GM18505 (cell line): ENCODE measurements around the gene TSPAN7.

Experiments
- ATAC-seq: cut with Tn5 transposase; IDR thresholded peaks from one replicate; pipeline ENCODE4 v1.9.1; 2021; ENCODE audit not compliant: unreplicated experiment
- POLR2A ChIP-seq: IDR thresholded peaks from 4 replicates; pipeline ENCODE4 v1.6.1; 2011; ENCODE audit warnings: borderline replicate concordance; ENCODE audit not compliant: insufficient read depth, insufficient read length; ENCODE audit errors: extremely low read depth

The TSPAN7 gene

DNA sequence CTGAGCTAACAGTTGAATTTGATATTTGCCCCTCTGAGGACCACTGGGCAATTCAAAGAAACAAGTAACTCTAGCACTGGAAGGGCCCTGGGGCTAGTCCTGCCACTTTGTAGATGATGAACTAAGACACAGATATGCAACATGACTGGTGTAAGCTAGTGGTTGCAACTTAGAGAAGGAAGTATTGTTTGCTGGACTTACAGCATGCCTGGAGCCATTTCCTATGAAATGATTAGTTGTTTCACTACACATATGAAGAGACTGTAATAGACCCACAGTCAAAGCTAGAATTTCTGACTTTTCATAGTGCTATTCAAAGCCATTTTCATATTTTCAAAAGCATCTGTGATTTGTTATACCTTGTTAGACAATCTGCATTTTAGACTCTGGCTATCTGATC lies 96.2 kb downstream of the TSPAN7 start:
- ATAC-seq = peak; percentile 60
- no peak for TF ChIP-seq POLR2A

DNA sequence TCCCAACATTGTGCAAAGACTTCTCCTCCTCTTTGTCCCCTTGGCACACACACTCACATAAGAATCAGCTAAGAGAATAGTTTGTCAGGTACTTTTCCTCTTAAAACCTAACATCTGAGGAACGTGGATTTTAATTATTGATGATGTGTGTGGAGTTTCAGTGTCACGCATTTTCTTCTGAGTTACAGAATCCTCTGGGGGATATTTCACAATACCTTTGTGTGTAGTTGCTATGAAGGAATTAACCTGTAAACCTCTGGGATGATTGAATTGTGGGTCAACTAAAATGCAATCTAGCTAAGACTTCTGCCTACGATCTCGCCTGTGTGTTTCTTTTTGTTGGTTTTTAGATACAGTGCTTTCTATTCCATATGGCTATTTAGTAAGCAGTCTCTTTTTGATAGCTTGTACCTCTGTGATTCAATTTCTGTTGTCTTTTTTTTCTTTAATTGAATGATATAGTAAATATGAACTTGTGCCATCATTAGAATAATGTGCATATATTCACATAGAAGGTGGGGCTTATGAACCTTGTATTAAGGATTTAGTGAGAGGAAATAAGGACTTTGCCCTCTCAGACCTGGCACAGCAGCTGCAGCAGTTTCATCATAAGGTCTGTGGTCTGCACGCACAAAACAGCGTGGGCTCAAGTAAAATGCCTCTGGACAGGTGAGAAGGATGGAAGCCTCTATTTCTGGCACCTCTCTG lies 99.2 kb downstream of the TSPAN7 start:
- no peak for TF ChIP-seq POLR2A
- no peak for ATAC-seq

DNA sequence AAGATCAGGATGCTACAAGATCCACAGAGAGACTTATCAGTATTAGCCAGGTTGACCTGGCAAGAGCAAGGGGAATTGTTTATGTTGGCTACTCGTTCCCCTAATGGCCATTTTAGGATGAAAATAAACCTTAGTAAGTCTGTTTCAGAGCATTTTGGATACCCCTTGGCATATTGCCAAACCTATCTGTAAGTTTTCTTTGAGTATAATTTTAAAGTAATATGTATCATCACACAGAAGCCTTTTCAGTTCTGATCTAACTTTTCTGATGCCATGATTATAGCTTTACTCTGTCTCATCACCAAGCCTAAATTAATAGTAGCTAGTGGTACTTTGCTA lies 99.7 kb downstream of the TSPAN7 start:
- ATAC-seq = no peak
- TF ChIP-seq POLR2A = no peak

DNA sequence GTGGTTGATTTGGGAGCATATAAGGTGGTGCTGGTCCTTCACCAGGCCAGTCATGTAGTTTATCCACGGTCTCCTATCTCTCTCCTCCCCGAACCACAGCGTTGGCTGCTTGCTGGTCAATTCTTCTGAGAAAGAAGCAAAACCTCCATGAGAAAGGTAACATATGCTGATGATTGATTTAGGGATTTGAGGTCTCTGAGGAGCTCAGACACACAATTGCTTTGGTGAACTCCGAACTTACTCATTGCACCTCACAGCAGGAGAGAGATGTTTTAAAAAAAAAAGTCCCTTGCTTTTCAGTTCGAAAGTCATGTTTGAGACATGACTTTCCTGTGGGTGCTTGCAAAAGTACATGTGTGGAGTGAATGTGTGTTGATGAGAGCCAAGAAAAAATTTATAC lies 100.2 kb downstream of the TSPAN7 start:
- TF ChIP-seq POLR2A = no peak
- no peak for ATAC-seq

DNA sequence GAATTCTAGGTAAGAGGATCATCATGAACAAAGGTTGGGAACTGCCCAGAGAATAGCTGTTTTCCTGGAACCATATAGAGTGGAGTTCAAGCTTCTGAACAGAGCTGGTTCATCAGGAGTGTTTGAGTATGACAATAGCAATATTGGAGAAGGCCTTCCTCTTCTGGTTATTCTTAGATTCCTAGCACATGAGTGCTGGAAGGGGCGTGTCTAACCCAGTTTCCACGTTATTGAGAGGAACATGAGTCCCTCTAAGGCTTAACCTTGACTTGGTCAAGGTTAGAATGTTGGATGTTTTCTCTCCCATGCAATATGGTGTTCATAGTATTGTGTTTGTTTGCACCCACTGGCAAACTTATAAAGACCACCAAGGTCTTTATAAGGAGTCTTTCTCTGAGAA lies 101.3 kb downstream of the TSPAN7 start:
- ATAC-seq = no peak
- TF ChIP-seq POLR2A = no peak

DNA sequence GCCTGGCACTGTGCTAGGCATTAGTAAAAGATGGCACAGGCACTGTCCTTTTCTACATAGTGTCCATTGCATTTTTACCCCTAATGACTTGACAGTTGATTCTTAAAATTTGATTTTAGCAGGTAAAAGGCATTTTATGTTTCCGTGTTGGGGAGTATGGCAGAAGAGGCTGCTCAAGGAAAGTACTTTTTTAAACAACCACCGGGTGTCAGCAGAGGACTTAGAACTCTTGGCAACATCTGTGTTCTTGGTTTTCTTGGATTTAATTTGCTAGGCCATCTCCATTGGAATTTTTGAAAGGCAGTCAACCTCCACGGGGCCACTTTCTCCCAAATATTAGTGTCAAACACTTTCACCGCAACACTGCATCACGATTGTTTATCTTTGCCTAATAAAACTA lies 102.9 kb downstream of the TSPAN7 start:
- TF ChIP-seq POLR2A = no peak
- no peak for ATAC-seq

DNA sequence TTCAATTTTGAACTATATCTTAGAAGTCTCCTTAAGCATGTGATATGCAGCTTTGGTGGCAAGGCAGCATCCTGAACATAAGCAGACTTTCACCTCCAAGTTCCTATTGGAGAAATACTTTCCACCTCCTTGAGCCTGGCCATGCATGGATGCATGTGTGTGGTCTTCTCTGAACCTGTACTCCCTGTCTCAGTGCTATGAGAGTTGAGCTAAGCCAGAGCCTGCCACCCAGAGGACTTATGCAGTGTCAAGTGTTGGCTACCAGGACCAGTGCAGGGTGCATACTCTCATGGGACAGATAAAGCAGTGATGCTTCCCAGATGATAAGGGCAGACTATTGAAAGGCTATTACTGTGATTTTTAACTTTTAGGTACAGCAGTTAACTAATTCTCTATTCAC lies 105.6 kb downstream of the TSPAN7 start:
- no peak for ATAC-seq
- no peak for TF ChIP-seq POLR2A

DNA sequence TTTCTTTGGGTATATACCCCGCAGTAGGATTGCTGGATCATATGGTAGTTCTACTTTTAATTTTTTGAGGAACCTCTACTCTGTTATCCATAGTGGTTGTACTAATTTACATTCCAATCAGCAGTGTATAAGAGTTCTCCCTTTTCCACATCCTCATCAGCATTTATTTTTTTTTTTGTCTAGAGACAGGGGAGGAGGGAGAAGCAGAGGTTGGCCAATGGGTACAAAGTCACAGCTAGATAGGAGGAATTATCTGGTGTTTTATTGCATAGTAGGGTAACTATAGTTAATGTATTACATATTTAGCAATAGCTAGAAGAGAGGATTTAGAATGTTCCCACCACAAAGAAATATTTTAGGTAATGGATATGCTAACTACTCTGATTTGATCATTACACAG lies 107.4 kb downstream of the TSPAN7 start:
- TF ChIP-seq POLR2A = no peak
- ATAC-seq = no peak

DNA sequence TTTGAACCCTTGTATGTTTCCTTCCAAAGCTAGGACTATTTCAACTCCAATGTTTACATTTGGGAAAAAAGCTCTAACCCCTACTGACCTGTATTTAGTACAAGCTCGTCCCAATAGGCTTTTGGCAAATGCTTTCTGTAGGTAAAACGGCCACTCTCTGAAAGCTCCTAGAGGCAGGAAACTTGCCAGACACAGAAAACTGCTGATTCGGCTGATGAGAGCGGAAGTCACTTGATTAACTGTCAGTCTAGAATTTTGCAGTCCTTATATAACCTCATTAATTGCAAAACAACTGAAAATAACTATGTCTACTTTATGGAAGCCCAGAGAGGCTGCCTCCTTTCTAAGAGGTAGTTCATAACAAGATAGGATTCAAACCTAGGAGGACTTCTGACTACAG lies 108.1 kb downstream of the TSPAN7 start:
- no peak for ATAC-seq
- TF ChIP-seq POLR2A = no peak

DNA sequence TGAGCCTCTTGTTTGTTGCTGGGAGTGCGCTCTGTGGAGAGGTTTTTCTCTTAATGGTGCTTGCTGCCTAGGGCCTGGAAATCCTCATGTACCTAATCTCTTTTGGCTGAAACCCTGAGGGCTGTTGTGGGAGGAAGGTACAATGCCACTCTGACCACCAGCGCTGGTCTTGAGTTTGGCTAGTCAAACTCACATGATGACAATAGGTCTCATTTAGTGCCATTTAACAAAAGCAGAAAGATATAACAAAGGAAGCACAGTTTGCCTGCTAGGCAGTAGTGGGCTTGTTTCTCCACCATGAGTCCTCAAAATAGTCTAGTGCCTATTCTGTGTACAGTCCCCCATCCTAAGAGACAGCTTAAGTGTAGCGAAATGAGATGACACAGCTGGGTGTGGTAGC lies 111.3 kb downstream of the TSPAN7 start:
- TF ChIP-seq POLR2A = no peak
- ATAC-seq = no peak

DNA sequence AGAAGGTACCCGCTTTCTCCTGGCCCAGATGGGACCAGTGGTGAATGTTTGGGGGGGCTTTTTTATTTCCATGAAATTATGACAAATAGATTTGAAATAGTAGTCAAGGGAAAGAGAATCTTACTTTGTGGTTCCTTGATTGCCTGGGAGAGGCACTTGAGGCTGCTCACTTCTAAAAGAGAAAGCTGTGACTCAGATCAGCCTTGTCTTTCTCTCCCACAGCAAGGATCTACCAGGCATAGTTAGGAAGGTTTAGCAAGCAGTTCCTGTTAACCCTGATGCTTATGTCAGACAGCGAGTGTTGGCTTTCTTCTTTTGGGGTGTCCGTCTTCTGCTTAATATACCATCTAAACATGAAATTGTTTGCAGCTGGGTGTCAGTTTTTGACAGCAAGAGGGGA lies 114.5 kb downstream of the TSPAN7 start:
- ATAC-seq = no peak
- TF ChIP-seq POLR2A = no peak

DNA sequence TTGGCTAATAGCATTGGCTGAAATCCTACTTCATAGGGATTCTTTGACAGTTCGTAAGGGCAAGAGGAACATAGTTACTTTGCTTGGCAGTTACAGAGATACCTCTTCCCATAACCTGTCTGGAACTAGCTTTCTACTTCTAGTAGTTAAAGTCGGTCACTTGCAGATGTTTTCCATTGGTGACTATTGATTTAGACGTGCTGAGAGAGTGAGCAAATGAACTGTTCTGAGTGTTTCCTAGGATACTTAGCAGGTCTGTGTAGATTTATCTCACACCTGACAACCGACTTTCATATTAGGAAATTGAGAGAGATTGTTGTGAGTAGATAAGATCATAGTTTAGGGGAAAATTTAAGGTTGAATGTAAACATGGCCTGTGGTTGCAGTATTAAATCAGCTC lies 116.8 kb downstream of the TSPAN7 start:
- no peak for TF ChIP-seq POLR2A
- no peak for ATAC-seq

DNA sequence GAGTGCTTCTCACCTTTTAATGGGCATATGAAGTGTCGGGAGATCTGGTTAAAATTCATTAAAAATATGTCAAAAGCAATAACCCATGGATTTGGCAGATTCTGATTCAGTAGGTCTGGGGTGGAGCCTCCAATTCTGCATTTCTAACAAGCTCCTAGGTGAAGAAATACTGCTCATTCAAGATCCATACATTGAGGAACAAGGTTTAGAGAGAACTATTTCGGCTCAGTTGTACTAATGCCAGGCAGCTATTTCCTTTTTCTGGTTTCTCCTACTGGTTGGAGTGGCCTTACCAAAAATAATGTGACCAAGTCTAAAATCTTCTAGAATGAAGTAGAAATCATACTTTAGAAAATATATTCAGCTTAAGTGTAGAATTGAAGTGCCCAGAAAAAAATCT lies 117.5 kb downstream of the TSPAN7 start:
- TF ChIP-seq POLR2A = no peak
- no peak for ATAC-seq

DNA sequence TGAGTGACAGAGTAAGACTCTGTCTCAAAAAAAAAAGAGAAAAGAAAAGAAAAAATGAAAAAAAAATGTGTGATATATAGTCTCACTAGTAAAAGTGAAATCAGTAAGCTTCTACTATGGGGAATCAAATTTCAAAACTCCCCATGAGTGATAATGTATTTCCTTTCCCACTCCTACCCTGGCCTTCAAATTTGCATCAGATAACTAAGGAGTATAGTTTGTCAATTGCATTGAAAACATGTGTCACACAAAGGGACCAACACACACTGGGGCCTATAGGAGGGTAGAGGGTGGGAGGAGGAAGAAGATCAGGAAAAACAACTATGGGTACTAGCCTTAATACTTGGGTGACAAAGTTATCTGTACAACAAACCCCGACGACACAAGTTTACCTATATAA lies 118.4 kb downstream of the TSPAN7 start:
- TF ChIP-seq POLR2A = no peak
- no peak for ATAC-seq

DNA sequence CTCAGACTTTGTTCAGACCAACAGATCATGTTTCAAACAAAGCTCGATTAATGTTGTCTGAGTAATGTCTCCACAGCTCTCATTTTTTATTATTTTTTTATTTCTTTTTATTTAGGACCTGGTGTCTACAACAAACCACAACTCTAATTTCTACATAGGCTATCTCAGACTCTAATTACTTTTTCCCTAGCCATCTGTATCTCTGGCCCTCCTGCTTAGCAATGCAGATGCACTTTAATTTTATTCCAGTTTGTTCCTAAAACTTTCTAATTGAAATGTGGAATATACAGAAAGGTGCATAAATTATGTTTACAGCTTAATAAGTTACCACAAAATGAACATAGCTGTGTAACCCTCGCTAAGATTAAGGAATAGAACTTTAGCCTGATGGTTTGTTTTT lies 120.8 kb downstream of the TSPAN7 start:
- TF ChIP-seq POLR2A = no peak
- ATAC-seq = no peak
